ENCODE measurements around the gene SCFD2.

Gene SCFD2

GRCh38 chr4:53127365-53127764 is 238.5 kb downstream of the SCFD2 start:
- H3K79me2 ChIP-seq (ENCODE audit: control insufficient read depth, insufficient read depth, low read length, unreplicated experiment) = no peaks in the 10 kb centered on the region
- H3K27me3 ChIP-seq (ENCODE audit: insufficient read depth, low read length) = no peaks in the 10 kb centered on the region
- H3K36me3 ChIP-seq (ENCODE audit: insufficient read depth, low read length) = no peaks in the 10 kb centered on the region
- H3K27ac ChIP-seq (ENCODE audit: low read depth, low read length) = no peak overlapping the region
- H3K4me1 ChIP-seq (ENCODE audit: control insufficient read depth, insufficient read depth, low read length, unreplicated experiment) = no peaks in the 10 kb centered on the region
- no peak overlapping the region for H2AFZ ChIP-seq (ENCODE audit: low read length, unreplicated experiment)
- no peak overlapping the region for H3K4me3 ChIP-seq (ENCODE audit: low read depth, low read length)

- Histone ChIP-seq H3K36me3 (ENCODE audit: insufficient read depth, low read length) (no peaks in the 10 kb centered on the region), H3K27me3 (ENCODE audit: insufficient read depth, low read length) (no peaks in the 10 kb centered on the region), H2AFZ (ENCODE audit: low read length, unreplicated experiment) (no peak overlapping the region), H3K27ac (ENCODE audit: low read depth, low read length) (no peak overlapping the region), H3K4me1 (ENCODE audit: control insufficient read depth, insufficient read depth, low read length, unreplicated experiment) (no peaks in the 10 kb centered on the region), H3K4me3 (ENCODE audit: low read depth, low read length) (no peak overlapping the region), H3K79me2 (ENCODE audit: control insufficient read depth, insufficient read depth, low read length, unreplicated experiment) (no peaks in the 10 kb centered on the region)
Observed at GRCh38 chr4:53126099-53126498, 239.8 kb downstream of the SCFD2 start.

- H3K4me3 ChIP-seq (ENCODE audit: low read depth, low read length) = no peak overlapping the region
- peaks cover 7% of the 10 kb centered on the region for H3K4me1 ChIP-seq (ENCODE audit: control insufficient read depth, insufficient read depth, low read length, unreplicated experiment)
- no peak overlapping the region for H3K27ac ChIP-seq (ENCODE audit: low read depth, low read length)
- H3K79me2 ChIP-seq (ENCODE audit: control insufficient read depth, insufficient read depth, low read length, unreplicated experiment) = no peaks in the 10 kb centered on the region
- no peak overlapping the region for H2AFZ ChIP-seq (ENCODE audit: low read length, unreplicated experiment)
- H3K27me3 ChIP-seq (ENCODE audit: insufficient read depth, low read length) = no peaks in the 10 kb centered on the region
- no peaks in the 10 kb centered on the region for H3K36me3 ChIP-seq (ENCODE audit: insufficient read depth, low read length)
Observed at GRCh38 chr4:53123819-53124218, 242.0 kb downstream of the SCFD2 start.

GRCh38 chr4:53123171-53123570 is 242.7 kb downstream of the SCFD2 start:
- Histone ChIP-seq H3K4me1 (ENCODE audit: control insufficient read depth, insufficient read depth, low read length, unreplicated experiment) (peaks cover 7% of the 10 kb centered on the region), H2AFZ (ENCODE audit: low read length, unreplicated experiment) (no peak overlapping the region), H3K79me2 (ENCODE audit: control insufficient read depth, insufficient read depth, low read length, unreplicated experiment) (no peaks in the 10 kb centered on the region), H3K4me3 (ENCODE audit: low read depth, low read length) (no peak overlapping the region), H3K27ac (ENCODE audit: low read depth, low read length) (no peak overlapping the region), H3K36me3 (ENCODE audit: insufficient read depth, low read length) (no peaks in the 10 kb centered on the region), H3K27me3 (ENCODE audit: insufficient read depth, low read length) (no peaks in the 10 kb centered on the region)

GRCh38 chr4:53122280-53123116 is 243.4 kb downstream of the SCFD2 start:
- Histone ChIP-seq H2AFZ (ENCODE audit: low read length, unreplicated experiment) (no peak overlapping the region), H3K36me3 (ENCODE audit: insufficient read depth, low read length) (no peaks in the 10 kb centered on the region), H3K4me3 (ENCODE audit: low read depth, low read length) (no peak overlapping the region), H3K27me3 (ENCODE audit: insufficient read depth, low read length) (no peaks in the 10 kb centered on the region), H3K27ac (ENCODE audit: low read depth, low read length) (no peak overlapping the region), H3K79me2 (ENCODE audit: control insufficient read depth, insufficient read depth, low read length, unreplicated experiment) (no peaks in the 10 kb centered on the region), H3K4me1 (ENCODE audit: control insufficient read depth, insufficient read depth, low read length, unreplicated experiment) (peaks cover 7% of the 10 kb centered on the region)

GRCh38 chr4:53121264-53121865 is 244.5 kb downstream of the SCFD2 start:
- H3K4me1 ChIP-seq (ENCODE audit: control insufficient read depth, insufficient read depth, low read length, unreplicated experiment) = peaks cover 7% of the 10 kb centered on the region
- no peak overlapping the region for H3K27ac ChIP-seq (ENCODE audit: low read depth, low read length)
- H3K4me3 ChIP-seq (ENCODE audit: low read depth, low read length) = no peak overlapping the region
- H2AFZ ChIP-seq (ENCODE audit: low read length, unreplicated experiment) = no peak overlapping the region
- H3K27me3 ChIP-seq (ENCODE audit: insufficient read depth, low read length) = no peaks in the 10 kb centered on the region
- H3K79me2 ChIP-seq (ENCODE audit: control insufficient read depth, insufficient read depth, low read length, unreplicated experiment) = no peaks in the 10 kb centered on the region
- H3K36me3 ChIP-seq (ENCODE audit: insufficient read depth, low read length) = no peaks in the 10 kb centered on the region

GRCh38 chr4:53120778-53121177 is 245.1 kb downstream of the SCFD2 start:
- Histone ChIP-seq H3K36me3 (ENCODE audit: insufficient read depth, low read length) (no peaks in the 10 kb centered on the region), H2AFZ (ENCODE audit: low read length, unreplicated experiment) (no peak overlapping the region), H3K4me3 (ENCODE audit: low read depth, low read length) (no peak overlapping the region), H3K79me2 (ENCODE audit: control insufficient read depth, insufficient read depth, low read length, unreplicated experiment) (no peaks in the 10 kb centered on the region), H3K27me3 (ENCODE audit: insufficient read depth, low read length) (no peaks in the 10 kb centered on the region), H3K4me1 (ENCODE audit: control insufficient read depth, insufficient read depth, low read length, unreplicated experiment) (peaks cover 7% of the 10 kb centered on the region), H3K27ac (ENCODE audit: low read depth, low read length) (no peak overlapping the region)

- Histone ChIP-seq H3K36me3 (ENCODE audit: insufficient read depth, low read length) (no peaks in the 10 kb centered on the region), H3K27ac (ENCODE audit: low read depth, low read length) (no peak overlapping the region), H3K4me1 (ENCODE audit: control insufficient read depth, insufficient read depth, low read length, unreplicated experiment) (peaks cover 7% of the 10 kb centered on the region), H3K27me3 (ENCODE audit: insufficient read depth, low read length) (no peaks in the 10 kb centered on the region), H3K79me2 (ENCODE audit: control insufficient read depth, insufficient read depth, low read length, unreplicated experiment) (no peaks in the 10 kb centered on the region), H2AFZ (ENCODE audit: low read length, unreplicated experiment) (no peak overlapping the region), H3K4me3 (ENCODE audit: low read depth, low read length) (no peak overlapping the region)
Observed at GRCh38 chr4:53119680-53120079, 246.2 kb downstream of the SCFD2 start.

- Histone ChIP-seq H2AFZ (ENCODE audit: low read length, unreplicated experiment) (no peak overlapping the region), H3K79me2 (ENCODE audit: control insufficient read depth, insufficient read depth, low read length, unreplicated experiment) (no peaks in the 10 kb centered on the region), H3K4me3 (ENCODE audit: low read depth, low read length) (no peak overlapping the region), H3K4me1 (ENCODE audit: control insufficient read depth, insufficient read depth, low read length, unreplicated experiment) (peaks cover 7% of the 10 kb centered on the region), H3K27me3 (ENCODE audit: insufficient read depth, low read length) (no peaks in the 10 kb centered on the region), H3K36me3 (ENCODE audit: insufficient read depth, low read length) (no peaks in the 10 kb centered on the region), H3K27ac (ENCODE audit: low read depth, low read length) (no peak overlapping the region)
Observed at GRCh38 chr4:53118676-53119075, 247.2 kb downstream of the SCFD2 start.

GRCh38 chr4:53116954-53117353 is 248.9 kb downstream of the SCFD2 start:
- Histone ChIP-seq H3K4me3 (ENCODE audit: low read depth, low read length) (no peak overlapping the region), H3K4me1 (ENCODE audit: control insufficient read depth, insufficient read depth, low read length, unreplicated experiment) (peaks cover 13% of the 10 kb centered on the region), H3K79me2 (ENCODE audit: control insufficient read depth, insufficient read depth, low read length, unreplicated experiment) (no peaks in the 10 kb centered on the region), H2AFZ (ENCODE audit: low read length, unreplicated experiment) (no peak overlapping the region), H3K27me3 (ENCODE audit: insufficient read depth, low read length) (no peaks in the 10 kb centered on the region), H3K36me3 (ENCODE audit: insufficient read depth, low read length) (no peaks in the 10 kb centered on the region), H3K27ac (ENCODE audit: low read depth, low read length) (no peak overlapping the region)

Measured in ACC112 (cell line).